Fibroblast of lung (primary cell): ENCODE results near the gene LSM12. TPM values are rescaled to one million over a fixed set of nuclear protein-coding genes. Genes with fewer than 3 reads are reported as not detected.

Experiments
- DNase-seq, 2 donors: peaks; one replicate each; pipeline versions ENCODE4 v3.0.0 to v3.0.0-alpha.2; 2010; ENCODE audit warnings: low read depth in 2 of 2
- H2AFZ ChIP-seq: 2 replicates; pipeline ENCODE4 v1.5.1; 2012; ENCODE audit warnings: low read length, control low read depth, inconsistent platforms
- H3K27ac ChIP-seq: 2 replicates; pipeline ENCODE4 v1.5.1; 2011; ENCODE audit warnings: low read length, control low read depth; ENCODE audit not compliant: insufficient read depth
- H3K27me3 ChIP-seq: 2 replicates; pipeline ENCODE4 v1.5.1; 2011; ENCODE audit warnings: mild to moderate bottlenecking, low read length; ENCODE audit not compliant: control insufficient read depth, insufficient read depth
- H3K36me3 ChIP-seq: 2 replicates; pipeline ENCODE4 v1.5.1; 2011; ENCODE audit warnings: low read length; ENCODE audit not compliant: control insufficient read depth, insufficient read depth
- H3K4me1 ChIP-seq: 2 replicates; pipeline ENCODE4 v1.5.1; 2011; ENCODE audit warnings: low read length; ENCODE audit not compliant: control insufficient read depth, insufficient read depth; ENCODE audit errors: extremely low read depth
- H3K4me2 ChIP-seq: 2 replicates; pipeline ENCODE4 v1.5.1; 2011; ENCODE audit warnings: low read length, control low read depth; ENCODE audit not compliant: insufficient read depth; ENCODE audit errors: extremely low read depth
- H3K4me3 ChIP-seq, 4 experiments: fragments of 200-600 bp in 1 of 4; sonication (generic) in 1 of 4; replicated peaks in 1 of 4; 2 replicates each; pipeline ENCODE4 v1.5.1; 2011 to 2016; ENCODE audit warnings: low read length in 4 of 4, low read depth in 3 of 4, mild to moderate bottlenecking in 3 of 4, control low read depth in 2 of 4, inconsistent platforms in 1 of 4, mixed read lengths in 1 of 4; ENCODE audit not compliant: insufficient read depth in 1 of 4; ENCODE audit errors: control extremely low read depth in 1 of 4
- H3K79me2 ChIP-seq: 2 replicates; pipeline ENCODE4 v1.5.1; 2012; ENCODE audit warnings: mild to moderate bottlenecking, low read length, inconsistent platforms; ENCODE audit not compliant: control insufficient read depth, insufficient read depth
- H3K9ac ChIP-seq: 2 replicates; pipeline ENCODE4 v1.5.1; 2011; ENCODE audit warnings: mild to moderate bottlenecking, low read length, control low read depth; ENCODE audit not compliant: insufficient read depth
- H3K9me3 ChIP-seq: 2 replicates; pipeline ENCODE4 v1.5.1; 2012; ENCODE audit warnings: low read depth, low read length; ENCODE audit not compliant: control insufficient read depth, insufficient read depth
- H4K20me1 ChIP-seq: 2 replicates; pipeline ENCODE4 v1.5.1; 2011; ENCODE audit warnings: low read length; ENCODE audit not compliant: control insufficient read depth, insufficient read depth; ENCODE audit errors: extremely low read depth
- CTCF ChIP-seq, 2 donors: IDR thresholded peaks in 1 of 2; conservative IDR thresholded peaks in 1 of 2; 1 replicate in 1 of 2; 2 replicates in 1 of 2; pipeline ENCODE4 v1.5.1; 2011 to 2012; ENCODE audit warnings: low read length in 2 of 2, control low read depth in 1 of 2, inconsistent platforms in 1 of 2, low read depth in 1 of 2, mild to moderate bottlenecking in 1 of 2
- EZH2 ChIP-seq: IDR thresholded peaks from 2 replicates; pipeline ENCODE4 v1.5.1; 2012; ENCODE audit warnings: low read length, control low read depth, mild to moderate bottlenecking; ENCODE audit errors: missing control alignments
- polyA plus RNA-seq, 2 donors: library from polyadenylated mRNA; depleted of rRNA in 1 of 2; stranded (reverse) in 1 of 2; unstranded in 1 of 2; fragments of >200 nt; gene quantifications; 2 replicates each; pipeline ENCODE4 v1.2.1, GENCODE V29; 2011 to 2012; ENCODE audit warnings: missing spikeins in 1 of 2
- total RNA-seq: library from RNA; depleted of rRNA; stranded (reverse); fragments of >200 nt; gene quantifications from 2 replicates; pipeline ENCODE4 v1.2.1, GENCODE V29; 2014

Gene LSM12
- total and polyA plus RNA-seq, 2 donors (not counting 1 experiment from before 2014, with no cell fraction given): 25.6 to 79.3 TPM

DNA sequence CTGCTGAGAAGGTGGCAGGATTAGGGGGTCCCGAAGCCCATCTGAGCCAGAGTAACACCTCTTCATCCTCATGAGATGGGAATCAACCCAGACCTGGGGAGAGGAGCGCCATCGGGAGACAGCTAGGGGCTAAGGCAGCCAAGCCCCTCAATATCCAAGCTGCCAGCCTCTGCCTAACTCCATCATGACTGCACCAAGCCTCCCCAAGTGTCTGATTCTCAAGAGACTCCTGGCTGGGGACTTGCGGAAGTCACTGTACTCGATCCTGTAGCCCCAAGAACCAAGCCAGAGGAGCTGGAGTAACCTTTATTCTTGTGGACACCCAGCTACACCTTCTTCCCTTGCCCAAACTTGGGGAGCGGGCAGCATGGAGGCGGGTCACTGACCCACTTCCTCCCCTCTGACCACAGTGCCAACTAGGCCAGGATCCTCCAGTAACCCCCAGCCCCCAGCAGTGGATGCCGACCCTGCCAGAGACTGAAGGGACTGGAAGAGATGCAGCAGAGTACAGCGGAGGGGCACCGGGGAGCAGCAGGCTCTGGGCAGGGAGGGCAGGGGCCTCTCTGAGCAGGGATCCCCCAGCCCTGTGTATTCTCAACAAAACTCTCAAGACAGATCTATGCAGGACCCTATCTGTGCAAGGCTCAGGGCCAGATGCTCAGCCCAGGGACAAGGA lies 43.7 kb upstream of the LSM12 start:
- TF ChIP-seq CTCF (conservative IDR thresholded peaks at IDR 0.05 in 1 of 2, IDR thresholded peaks at IDR 0.05 in 1 of 2; ENCODE audit: low read depth in 1 of 2, low read length in 2 of 2) (no peak), EZH2 (no peak)
- no peak for DNase-seq
- peaks cover 38% of the 10 kb centered on the region for H3K79me2 ChIP-seq
- H3K9ac ChIP-seq: peak overlapping the region; percentile 74
- peaks cover 4% of the 10 kb centered on the region for H3K36me3 ChIP-seq
- no peaks in the 10 kb centered on the region for H3K27me3 ChIP-seq
- no peaks in the 10 kb centered on the region for H4K20me1 ChIP-seq
- peak overlapping the region; percentile 100 for H3K4me2 ChIP-seq
- H2AFZ ChIP-seq: no peak overlapping the region
- H3K27ac ChIP-seq: peak overlapping the region; percentile 97
- H3K4me3 ChIP-seq: peak overlapping the region; percentile 17 to 63 (median 52)
- H3K9me3 ChIP-seq: no peaks in the 10 kb centered on the region
- peaks cover 35% of the 10 kb centered on the region for H3K4me1 ChIP-seq

- Histone ChIP-seq H3K36me3 (peaks cover 4% of the 10 kb centered on the region), H3K4me3 (peak overlapping the region in 3 of 4 experiments; percentile 48 to 63 (median 56)), H3K9ac (peak overlapping the region; percentile 35), H3K27me3 (no peaks in the 10 kb centered on the region), H3K79me2 (peaks cover 40% of the 10 kb centered on the region), H3K4me1 (peaks cover 35% of the 10 kb centered on the region), H4K20me1 (no peaks in the 10 kb centered on the region), H3K9me3 (no peaks in the 10 kb centered on the region), H2AFZ (no peak overlapping the region), H3K27ac (peak overlapping the region; percentile 97), H3K4me2 (peak overlapping the region; percentile 100)
- no peak for DNase-seq
- TF ChIP-seq EZH2: no peak
- TF ChIP-seq CTCF (conservative IDR thresholded peaks at IDR 0.05 in 1 of 2, IDR thresholded peaks at IDR 0.05 in 1 of 2; ENCODE audit: low read depth in 1 of 2, low read length in 2 of 2): no peak
Observed at GRCh38 chr17:44109312-44109630, 42.8 kb upstream of the LSM12 start.

GRCh38 chr17:44108440-44109311 lies 42.2 kb upstream of the LSM12 start:
- peak overlapping the region; percentile 100 for H3K4me2 ChIP-seq
- H4K20me1 ChIP-seq: no peaks in the 10 kb centered on the region
- H2AFZ ChIP-seq: no peak overlapping the region
- H3K4me1 ChIP-seq: peaks cover 35% of the 10 kb centered on the region
- H3K27ac ChIP-seq: peak overlapping the region; percentile 97
- peak; percentile 96 to 97 for DNase-seq
- no peaks in the 10 kb centered on the region for H3K27me3 ChIP-seq
- H3K79me2 ChIP-seq: peaks cover 40% of the 10 kb centered on the region
- H3K9ac ChIP-seq: peak overlapping the region; percentile 35
- H3K4me3 ChIP-seq: peak overlapping the region in 3 of 4 experiments; percentile 33 to 56 (median 48)
- TF ChIP-seq CTCF (conservative IDR thresholded peaks at IDR 0.05 in 1 of 2, IDR thresholded peaks at IDR 0.05 in 1 of 2; ENCODE audit: low read depth in 1 of 2, low read length in 2 of 2): no peak
- TF ChIP-seq EZH2: no peak
- no peaks in the 10 kb centered on the region for H3K9me3 ChIP-seq
- H3K36me3 ChIP-seq: peaks cover 2% of the 10 kb centered on the region
